Spleen (tissue), 11 donors: ENCODE results near the gene MEI4. TPM values are rescaled to one million over a fixed set of nuclear protein-coding genes. Genes with fewer than 3 reads are reported as not detected.
"Not testable (repeated sequence)": the region's sequence is repeated elsewhere in the genome, so short reads cannot be mapped to it uniquely, and the experiment has no call there.

Experiments
- DNase-seq: peaks from one replicate; pipeline ENCODE4 v3.0.0-alpha.2; 2020
- H3K27ac ChIP-seq, 8 donors: fragments of 200-600 bp; sonication (generic) in 7 of 8; 1 replicate in 4 of 8; 2 replicates in 4 of 8; pipeline versions ENCODE4 v1.5.0 to v1.8.0; 2016 to 2021; ENCODE audit warnings: inconsistent platforms in 4 of 8, mild to moderate bottlenecking in 4 of 8, moderate library complexity in 1 of 8
- H3K27me3 ChIP-seq, 7 donors: fragments of 200-600 bp; sonication (generic) in 6 of 7; replicated peaks in 1 of 7; 1 replicate in 4 of 7; 2 replicates in 3 of 7; pipeline versions ENCODE4 v1.5.0 to v1.8.0; 2016 to 2021; ENCODE audit warnings: inconsistent platforms in 3 of 7, mild to moderate bottlenecking in 1 of 7
- H3K36me3 ChIP-seq, 6 donors: fragments of 200-600 bp; sonication (generic) in 5 of 6; 1 replicate in 4 of 6; 2 replicates in 2 of 6; pipeline versions ENCODE4 v1.5.0 to v1.8.0; 2016 to 2021; ENCODE audit warnings: inconsistent platforms in 2 of 6
- H3K4me1 ChIP-seq, 6 donors: fragments of 200-600 bp; sonication (generic) in 5 of 6; 1 replicate in 3 of 6; 2 replicates in 3 of 6; pipeline versions ENCODE4 v1.5.0 to v1.8.0; 2016 to 2021; ENCODE audit warnings: inconsistent platforms in 3 of 6
- H3K4me3 ChIP-seq, 8 donors: fragments of 200-600 bp; sonication (generic) in 7 of 8; 1 replicate in 4 of 8; 2 replicates in 4 of 8; pipeline versions ENCODE4 v1.5.0 to v1.8.0; 2016 to 2021; ENCODE audit warnings: inconsistent platforms in 4 of 8, mild to moderate bottlenecking in 4 of 8, moderate library complexity in 2 of 8
- H3K9me3 ChIP-seq, 8 donors: fragments of 200-600 bp; sonication (generic) in 7 of 8; 1 replicate in 4 of 8; 2 replicates in 4 of 8; pipeline versions ENCODE4 v1.5.0 to v1.8.0; 2016 to 2021; ENCODE audit warnings: inconsistent platforms in 4 of 8
- POLR2A ChIP-seq, 3 donors: fragments of 450-650 bp; IDR thresholded peaks; one replicate each; pipeline ENCODE4 v1.5.1; 2017; ENCODE audit warnings: antibody characterized with exemption in 3 of 3, mild to moderate bottlenecking in 1 of 3
- POLR2AphosphoS5 ChIP-seq, 3 donors: sonication (generic); formaldehyde crosslinking; IDR thresholded peaks; one replicate each; pipeline ENCODE4 v1.5.1; 2017; ENCODE audit warnings: antibody characterized with exemption in 3 of 3
- WGBS, 5 donors: extraction: QIAGEN DNeasy Blood & Tissue Kit in 3 of 5; methylation state at CpG; one replicate each; pipeline versions ENCODE4 v1.1.5 to v1.1.7; 2013 to 2018; 5-methylcytosine and 5-hydroxymethylcytosine counted together
- intact Hi-C: fragments of 100-400 bp; cut with DNase I; formaldehyde crosslinking; loops from one replicate; pipeline ENCODE4 v1.15.0; 2023; ENCODE audit warnings: low total_unique reads
- polyA plus RNA-seq, 3 donors: library from polyadenylated mRNA; stranded (reverse); fragments of 200-250 nt; gene quantifications; one replicate each; pipeline ENCODE4 v1.2.1, GENCODE V29; 2013
- total RNA-seq, 7 donors: library from RNA; depleted of rRNA in 3 of 7; stranded (reverse); fragments of >200 nt in 3 of 7; fragmentation: NEBNext Ultra II Directional in 4 of 7; extraction: Animal tissue kit (Norgen Biotek cat#: 25700) in 4 of 7; gene quantifications; one replicate each; pipeline versions ENCODE4 v1.1.0 to v1.2.1, GENCODE V29; 2016 to 2021
- TF ChIP-seq, protein P1 (sequence below), 11 experiments: fragments of 200-600 bp in 7 of 11; fragments of 450-650 bp in 4 of 11; sonication (generic) in 4 of 11; IDR thresholded peaks in 8 of 11; conservative IDR thresholded peaks in 3 of 11; 1 replicate in 7 of 11; 2 replicates in 4 of 11; pipeline versions ENCODE4 v1.4.0 to v1.8.0; 2016 to 2021; ENCODE audit warnings: antibody characterized with exemption in 11 of 11, inconsistent platforms in 4 of 11, mild to moderate bottlenecking in 1 of 11
- donor health status: healthy with polysubstance abuse.
- donor health status: DM: no; HTN: no; CAD: no; lungs with moderate emphysema.
- donor health status: DM: no; HTN: no; CAD: no.
- donor health status: Bipolar disorder and iron deficiency.
- donor health status: healthy.
- donor health status: DM: no; HTN: no; CAD: no.
- donor health status: DM: yes; HTN: yes; CAD: no.

Gene MEI4
- total and polyA plus RNA-seq, 10 donors: 0.03 to 0.26 TPM; not detected in 8

DNA sequence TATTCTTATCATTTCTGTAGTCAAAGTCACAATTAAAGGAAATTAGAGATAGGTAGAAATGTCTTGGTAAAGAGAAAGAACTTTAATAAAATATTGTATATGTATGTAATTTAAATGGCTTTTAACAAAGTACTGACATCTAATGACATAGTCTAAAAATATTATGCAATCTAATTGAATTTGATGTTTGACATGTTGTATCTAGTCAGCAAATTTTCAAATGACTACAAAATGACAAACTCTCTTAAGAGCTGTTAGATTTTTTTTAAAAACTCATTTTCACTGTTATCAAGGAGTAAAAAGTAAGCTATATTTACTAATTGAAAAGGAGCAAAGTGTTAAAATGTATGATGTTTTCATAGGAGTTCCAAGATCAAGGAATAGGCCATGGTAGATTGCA, 176.9 kb downstream of the MEI4 start:
- DNase-seq: no peak
- TF ChIP-seq, protein P1, sequence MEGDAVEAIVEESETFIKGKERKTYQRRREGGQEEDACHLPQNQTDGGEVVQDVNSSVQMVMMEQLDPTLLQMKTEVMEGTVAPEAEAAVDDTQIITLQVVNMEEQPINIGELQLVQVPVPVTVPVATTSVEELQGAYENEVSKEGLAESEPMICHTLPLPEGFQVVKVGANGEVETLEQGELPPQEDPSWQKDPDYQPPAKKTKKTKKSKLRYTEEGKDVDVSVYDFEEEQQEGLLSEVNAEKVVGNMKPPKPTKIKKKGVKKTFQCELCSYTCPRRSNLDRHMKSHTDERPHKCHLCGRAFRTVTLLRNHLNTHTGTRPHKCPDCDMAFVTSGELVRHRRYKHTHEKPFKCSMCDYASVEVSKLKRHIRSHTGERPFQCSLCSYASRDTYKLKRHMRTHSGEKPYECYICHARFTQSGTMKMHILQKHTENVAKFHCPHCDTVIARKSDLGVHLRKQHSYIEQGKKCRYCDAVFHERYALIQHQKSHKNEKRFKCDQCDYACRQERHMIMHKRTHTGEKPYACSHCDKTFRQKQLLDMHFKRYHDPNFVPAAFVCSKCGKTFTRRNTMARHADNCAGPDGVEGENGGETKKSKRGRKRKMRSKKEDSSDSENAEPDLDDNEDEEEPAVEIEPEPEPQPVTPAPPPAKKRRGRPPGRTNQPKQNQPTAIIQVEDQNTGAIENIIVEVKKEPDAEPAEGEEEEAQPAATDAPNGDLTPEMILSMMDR (IDR thresholded peaks at IDR 0.05 in 8 of 11, conservative IDR thresholded peaks at IDR 0.05 in 3 of 11): no peak
- TF ChIP-seq POLR2AphosphoS5 (IDR thresholded peaks at IDR 0.05) (no peak), POLR2A (IDR thresholded peaks at IDR 0.05) (no peak)
- H3K27ac ChIP-seq: no peak overlapping the region
- no peak overlapping the region for H3K4me3 ChIP-seq
- H3K36me3 ChIP-seq: no peaks in the 10 kb centered on the region
- H3K4me1 ChIP-seq: no peaks in the 10 kb centered on the region
- intact Hi-C loops: no loop called here
- H3K27me3 ChIP-seq: no peaks in the 10 kb centered on the region
- H3K9me3 ChIP-seq: peaks cover 0 to 5% (median 2%) of the 10 kb centered on the region in 8 donors

DNA sequence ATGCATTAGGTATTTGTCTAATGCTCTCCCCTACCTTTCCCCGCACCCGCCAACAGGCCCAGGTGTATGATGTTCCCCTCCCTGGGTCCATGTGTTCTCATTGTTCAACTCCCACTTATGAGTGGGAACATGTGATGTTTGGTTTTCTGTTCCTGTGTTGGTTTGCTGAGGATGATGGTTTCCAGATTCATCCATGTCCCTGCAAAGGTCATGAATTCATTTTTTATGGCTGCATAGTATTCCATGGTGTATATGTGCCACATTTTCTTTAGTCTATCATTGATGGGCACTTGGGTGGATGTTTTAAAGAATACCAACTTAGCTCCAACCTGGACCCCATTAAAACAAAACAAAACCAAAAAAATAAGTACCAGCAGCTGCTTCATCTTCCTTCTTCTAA, 180.9 kb downstream of the MEI4 start:
- H3K4me1 ChIP-seq, H3K4me3 ChIP-seq, H3K36me3 ChIP-seq, H3K27me3 ChIP-seq, intact Hi-C loops, H3K9me3 ChIP-seq, DNase-seq, H3K27ac ChIP-seq: not testable (repeated sequence)
- 89 to 100% (median 98%) methylated on average over 2 of the region's 2 CpGs for WGBS, 5 donors

DNA sequence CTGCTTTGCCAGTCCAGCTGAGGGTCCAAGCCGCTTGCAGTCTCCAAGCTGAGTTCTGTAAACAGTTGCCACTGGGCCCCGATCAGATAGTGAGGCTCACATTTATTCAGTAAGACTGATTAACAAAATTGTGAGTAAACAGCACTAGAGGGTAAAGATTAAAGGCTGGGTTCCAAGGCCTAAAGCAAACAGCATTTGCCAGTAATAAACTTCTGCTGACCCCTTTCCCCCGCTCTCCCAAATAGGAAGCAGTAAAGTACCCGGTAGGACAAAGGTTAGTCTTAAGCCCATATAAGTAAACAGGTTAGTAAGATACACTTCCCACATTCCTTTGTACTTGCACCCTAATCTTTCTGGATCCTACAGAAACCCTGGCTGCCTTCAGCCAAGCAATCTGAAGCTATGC, 181.8 kb downstream of the MEI4 start:
- Histone ChIP-seq H3K36me3 (no peaks in the 10 kb centered on the region), H3K9me3 (peaks cover 0 to 5% (median 0%) of the 10 kb centered on the region in 8 donors), H3K27ac (no peak overlapping the region), H3K4me3 (no peak overlapping the region), H3K4me1 (no peaks in the 10 kb centered on the region), H3K27me3 (no peaks in the 10 kb centered on the region)
- no peak for DNase-seq
- WGBS, 5 donors: 63 to 87% (median 72%) methylated on average over 4 of the region's 4 CpGs
- intact Hi-C loops: no loop called here
- TF ChIP-seq POLR2A (IDR thresholded peaks at IDR 0.05) (no peak), POLR2AphosphoS5 (IDR thresholded peaks at IDR 0.05) (no peak)
- TF ChIP-seq, protein P1 (IDR thresholded peaks at IDR 0.05 in 8 of 11, conservative IDR thresholded peaks at IDR 0.05 in 3 of 11): no peak

DNA sequence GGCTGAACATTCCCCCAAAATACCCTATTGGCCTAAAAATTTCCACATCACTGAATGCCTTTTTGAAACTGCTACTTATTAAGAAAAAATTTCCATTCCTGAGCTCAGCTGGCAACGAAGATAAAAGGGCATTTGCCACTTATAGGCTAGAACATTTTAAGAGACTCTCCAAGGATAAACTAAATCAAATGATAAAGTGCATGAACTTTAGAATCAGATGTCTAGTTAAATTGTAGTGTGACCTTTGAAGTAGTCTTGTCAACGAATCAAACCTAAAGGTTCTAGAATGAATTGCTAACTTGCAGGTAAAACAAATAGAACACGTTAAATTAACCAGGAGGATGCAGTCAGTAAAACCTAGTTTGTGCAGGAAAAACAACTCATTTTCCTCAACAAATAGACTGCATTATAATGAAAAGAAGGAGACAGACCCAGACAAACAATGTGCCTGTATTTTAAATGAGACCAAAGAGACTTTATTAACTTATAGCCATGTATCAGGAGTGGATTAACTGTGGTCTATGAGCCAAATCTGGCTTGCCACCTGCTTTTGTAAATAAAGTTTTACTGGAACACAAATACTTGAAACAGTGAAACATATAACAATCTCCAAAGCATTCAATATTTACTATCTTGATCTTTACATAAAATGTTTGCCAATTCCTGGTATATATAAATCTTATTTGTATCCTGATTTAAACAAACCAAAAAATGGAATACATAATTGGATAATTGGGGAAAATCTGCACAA, 184.4 kb downstream of the MEI4 start:
- H3K27ac ChIP-seq: no peak overlapping the region
- no peaks in the 10 kb centered on the region for H3K4me1 ChIP-seq
- no peaks in the 10 kb centered on the region for H3K36me3 ChIP-seq
- peaks cover 0 to 5% (median 0%) of the 10 kb centered on the region in 8 donors for H3K9me3 ChIP-seq
- H3K4me3 ChIP-seq: no peak overlapping the region
- H3K27me3 ChIP-seq: no peaks in the 10 kb centered on the region
- DNase-seq: no peak
- intact Hi-C loops: no loop called here
- TF ChIP-seq, protein P1 (IDR thresholded peaks at IDR 0.05 in 8 of 11, conservative IDR thresholded peaks at IDR 0.05 in 3 of 11): no peak
- TF ChIP-seq POLR2A (IDR thresholded peaks at IDR 0.05) (no peak), POLR2AphosphoS5 (IDR thresholded peaks at IDR 0.05) (no peak)
- WGBS, 5 donors: 45 to 70% (median 57%) methylated on average over 3 of the region's 3 CpGs
